ENCODE results near the gene METAP2. TPM values are rescaled to one million over a fixed set of nuclear protein-coding genes. Genes with fewer than 3 reads are reported as not detected.
A peak's percentile ranks its signal among the peaks of the same experiment; 100 is the strongest.
"Not testable (repeated sequence)": the region's sequence is repeated elsewhere in the genome, so short reads cannot be mapped to it uniquely, and the experiment has no call there.

The METAP2 gene
- total RNA-seq, 1 donor from 2014 or later, result 54.0 TPM

DNA sequence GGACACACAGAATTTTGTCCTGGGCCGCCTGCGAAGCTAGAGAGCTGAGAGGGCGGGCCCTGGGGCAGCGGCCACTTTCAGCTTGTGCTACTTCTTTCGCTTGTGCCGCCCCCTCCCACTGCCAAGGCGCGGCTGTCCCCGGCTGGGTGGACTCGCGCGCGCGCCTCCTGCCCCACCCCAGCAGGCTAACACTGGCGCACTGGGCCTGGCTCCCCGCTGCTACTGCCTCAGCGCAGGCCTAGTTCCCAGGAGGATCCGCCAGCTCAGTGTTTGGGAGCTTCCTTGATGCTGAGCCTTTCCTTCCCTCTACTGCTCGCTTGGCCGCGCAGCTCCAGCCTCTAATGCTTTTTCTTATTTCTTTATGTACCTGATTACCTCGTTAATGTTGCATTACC lies 27.4 kb upstream of the METAP2 start:
- H3K4me3 ChIP-seq, result no peak overlapping the region
- H3K9me3 ChIP-seq, result no peaks in the 10 kb centered on the region
- peaks cover 6% of the 10 kb centered on the region for H3K4me1 ChIP-seq
- intact Hi-C loops (cut with DNase I), result no loop called here
- no peaks in the 10 kb centered on the region for H3K36me3 ChIP-seq
- TF ChIP-seq, protein P1, sequence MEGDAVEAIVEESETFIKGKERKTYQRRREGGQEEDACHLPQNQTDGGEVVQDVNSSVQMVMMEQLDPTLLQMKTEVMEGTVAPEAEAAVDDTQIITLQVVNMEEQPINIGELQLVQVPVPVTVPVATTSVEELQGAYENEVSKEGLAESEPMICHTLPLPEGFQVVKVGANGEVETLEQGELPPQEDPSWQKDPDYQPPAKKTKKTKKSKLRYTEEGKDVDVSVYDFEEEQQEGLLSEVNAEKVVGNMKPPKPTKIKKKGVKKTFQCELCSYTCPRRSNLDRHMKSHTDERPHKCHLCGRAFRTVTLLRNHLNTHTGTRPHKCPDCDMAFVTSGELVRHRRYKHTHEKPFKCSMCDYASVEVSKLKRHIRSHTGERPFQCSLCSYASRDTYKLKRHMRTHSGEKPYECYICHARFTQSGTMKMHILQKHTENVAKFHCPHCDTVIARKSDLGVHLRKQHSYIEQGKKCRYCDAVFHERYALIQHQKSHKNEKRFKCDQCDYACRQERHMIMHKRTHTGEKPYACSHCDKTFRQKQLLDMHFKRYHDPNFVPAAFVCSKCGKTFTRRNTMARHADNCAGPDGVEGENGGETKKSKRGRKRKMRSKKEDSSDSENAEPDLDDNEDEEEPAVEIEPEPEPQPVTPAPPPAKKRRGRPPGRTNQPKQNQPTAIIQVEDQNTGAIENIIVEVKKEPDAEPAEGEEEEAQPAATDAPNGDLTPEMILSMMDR (IDR thresholded peaks at IDR 0.05), result no peak
- DNase-seq (peak; percentile 51), ATAC-seq (peak; percentile 75 to 80)
- H3K27ac ChIP-seq, result no peak overlapping the region
- peaks cover 9% of the 10 kb centered on the region for H3K27me3 ChIP-seq (ENCODE audit: low read depth)

DNA sequence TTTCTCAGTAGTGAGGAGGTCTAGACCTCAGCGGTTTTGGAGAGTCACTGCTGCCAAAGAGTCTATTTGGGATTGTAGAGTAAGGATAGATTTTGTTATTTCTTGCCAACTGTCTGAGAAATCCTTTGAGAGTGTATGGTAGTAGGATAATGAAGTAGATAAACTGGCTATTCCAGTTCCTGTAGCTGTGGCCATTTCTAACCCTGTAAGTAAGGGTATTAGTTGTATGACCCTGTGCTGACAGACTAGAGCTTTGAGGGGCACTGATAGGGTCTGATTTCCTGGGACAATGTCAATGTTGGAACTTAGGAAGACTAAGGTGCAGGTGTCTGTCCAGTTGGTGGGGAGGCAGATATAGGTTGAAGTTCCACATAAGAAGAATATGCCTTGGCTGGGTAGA lies 24.3 kb upstream of the METAP2 start:
- ATAC-seq; H3K36me3 ChIP-seq; H3K27ac ChIP-seq; H3K4me3 ChIP-seq; intact Hi-C loops (cut with DNase I); H3K27me3 ChIP-seq (ENCODE audit: low read depth); H3K4me1 ChIP-seq; H3K9me3 ChIP-seq; DNase-seq: not testable (repeated sequence)

DNA sequence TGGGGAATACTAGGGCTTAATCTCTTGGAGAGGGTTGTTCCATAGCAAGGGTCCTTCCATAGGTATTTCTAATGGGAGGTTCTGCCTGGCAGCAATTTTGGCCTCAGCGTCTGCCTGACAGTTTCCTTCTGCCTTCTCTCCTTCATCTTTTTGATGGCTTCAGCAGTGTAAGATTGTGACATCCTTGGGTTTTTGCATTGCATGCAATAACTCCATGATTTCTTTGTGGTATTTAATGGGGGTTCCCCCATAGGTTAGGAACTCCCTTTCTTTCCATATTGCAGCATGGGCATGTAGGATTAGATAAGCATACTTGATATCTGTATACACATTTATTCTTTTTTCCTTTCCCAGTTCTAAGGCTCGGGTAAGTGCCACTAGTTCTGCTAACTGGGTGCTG lies 21.5 kb upstream of the METAP2 start:
- DNase-seq; H3K27ac ChIP-seq; intact Hi-C loops (cut with DNase I); H3K27me3 ChIP-seq (ENCODE audit: low read depth); H3K4me3 ChIP-seq; ATAC-seq; H3K9me3 ChIP-seq; H3K36me3 ChIP-seq; H3K4me1 ChIP-seq: not testable (repeated sequence)

DNA sequence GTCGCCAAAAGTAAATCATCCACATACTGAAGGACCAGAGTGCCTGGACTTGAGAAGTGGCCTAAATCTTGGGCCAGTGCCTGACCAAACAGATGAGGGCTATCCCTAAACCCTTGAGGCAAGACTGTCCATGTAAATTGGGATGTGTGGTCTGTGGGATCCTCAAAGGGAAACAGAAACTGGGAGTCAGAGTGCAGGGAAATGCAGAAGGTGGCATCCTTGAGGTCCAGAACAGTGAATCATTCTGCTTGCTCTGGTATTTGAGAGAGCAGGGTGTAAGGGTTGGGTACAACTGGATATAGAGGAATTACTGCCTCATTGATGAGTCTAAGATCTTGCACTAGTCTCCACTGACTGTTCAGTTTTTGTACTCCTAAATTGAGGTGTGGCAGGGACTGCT lies 20.1 kb upstream of the METAP2 start:
- peaks cover 15% of the 10 kb centered on the region for H3K9me3 ChIP-seq
- H3K27ac ChIP-seq; H3K4me3 ChIP-seq; H3K4me1 ChIP-seq; intact Hi-C loops (cut with DNase I); H3K27me3 ChIP-seq (ENCODE audit: low read depth); H3K36me3 ChIP-seq; DNase-seq; ATAC-seq: not testable (repeated sequence)

DNA sequence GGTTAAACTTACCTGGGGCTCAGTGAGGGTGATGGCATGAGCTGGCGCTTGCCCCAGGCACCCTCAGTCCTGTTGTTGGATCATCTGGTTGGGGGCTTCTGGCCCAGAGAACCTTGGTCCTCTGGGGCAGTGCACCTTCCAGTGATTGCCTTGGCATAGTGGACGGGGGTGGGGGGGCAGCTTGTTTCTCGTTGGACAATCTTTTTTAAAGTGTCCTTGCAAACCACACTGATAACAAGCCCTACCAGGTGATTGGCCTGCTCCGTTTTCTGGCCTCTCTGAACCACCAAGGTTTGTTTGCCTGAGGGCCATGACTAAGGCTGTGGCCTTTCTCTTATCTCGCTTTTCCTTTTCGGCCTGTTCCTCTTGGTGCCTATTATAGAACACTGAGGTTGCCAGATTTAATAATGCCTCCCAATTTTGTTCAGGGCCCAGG lies 19.2 kb upstream of the METAP2 start:
- ATAC-seq; H3K27ac ChIP-seq; intact Hi-C loops (cut with DNase I); H3K36me3 ChIP-seq; DNase-seq; H3K4me1 ChIP-seq; H3K27me3 ChIP-seq (ENCODE audit: low read depth); H3K4me3 ChIP-seq: not testable (repeated sequence)
- peaks cover 15% of the 10 kb centered on the region for H3K9me3 ChIP-seq

DNA sequence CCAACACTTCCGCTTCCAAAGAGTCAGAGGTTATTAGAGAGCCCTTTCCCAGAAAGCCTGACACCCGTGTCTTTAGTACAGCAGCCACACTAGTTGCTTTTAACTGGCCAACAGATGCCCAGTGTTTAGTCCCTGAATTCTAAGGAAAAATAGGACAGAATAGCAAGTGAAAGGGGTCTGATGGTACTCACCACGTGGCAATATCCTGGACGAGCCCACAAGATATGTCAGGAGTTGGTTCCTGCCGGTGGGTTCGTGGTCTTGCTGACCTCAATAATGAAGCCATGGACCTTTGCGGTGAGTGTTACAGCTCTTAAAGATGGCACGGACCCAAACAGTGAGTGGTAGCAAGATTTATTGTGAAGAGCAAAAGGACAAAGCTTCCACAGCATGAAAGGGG lies 16.3 kb upstream of the METAP2 start:
- H3K27me3 ChIP-seq (ENCODE audit: low read depth); H3K27ac ChIP-seq; H3K4me3 ChIP-seq; H3K36me3 ChIP-seq; H3K4me1 ChIP-seq; intact Hi-C loops (cut with DNase I); DNase-seq; ATAC-seq: not testable (repeated sequence)
- peaks cover 15% of the 10 kb centered on the region for H3K9me3 ChIP-seq

DNA sequence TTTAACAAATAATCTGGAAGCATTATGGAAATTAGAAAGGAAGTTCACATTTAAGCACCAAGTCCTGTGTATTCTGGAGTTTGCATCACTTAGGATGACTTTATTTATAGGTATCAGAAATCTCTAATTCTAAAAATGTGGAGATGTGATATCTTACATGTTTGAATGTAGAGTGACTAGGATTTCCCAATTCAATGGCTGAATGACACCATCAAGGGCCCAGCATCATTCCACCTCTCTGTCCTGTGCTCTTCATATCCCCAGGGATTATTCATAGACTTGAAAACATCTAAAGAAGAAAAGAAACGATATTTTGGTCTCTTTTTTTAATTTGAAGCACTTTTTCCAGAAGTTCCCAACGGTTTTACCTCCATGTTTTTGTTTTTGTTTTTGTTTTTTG lies 15.2 kb upstream of the METAP2 start:
- Histone ChIP-seq H3K27me3 (ENCODE audit: low read depth) (no peaks in the 10 kb centered on the region), H3K27ac (no peak overlapping the region), H3K36me3 (no peaks in the 10 kb centered on the region), H3K4me3 (no peak overlapping the region), H3K9me3 (peaks cover 15% of the 10 kb centered on the region), H3K4me1 (no peaks in the 10 kb centered on the region)
- TF ChIP-seq, protein P1 (IDR thresholded peaks at IDR 0.05), result no peak
- DNase-seq (no peak), ATAC-seq (no peak)
- intact Hi-C loops (cut with DNase I), result no loop called here

DNA sequence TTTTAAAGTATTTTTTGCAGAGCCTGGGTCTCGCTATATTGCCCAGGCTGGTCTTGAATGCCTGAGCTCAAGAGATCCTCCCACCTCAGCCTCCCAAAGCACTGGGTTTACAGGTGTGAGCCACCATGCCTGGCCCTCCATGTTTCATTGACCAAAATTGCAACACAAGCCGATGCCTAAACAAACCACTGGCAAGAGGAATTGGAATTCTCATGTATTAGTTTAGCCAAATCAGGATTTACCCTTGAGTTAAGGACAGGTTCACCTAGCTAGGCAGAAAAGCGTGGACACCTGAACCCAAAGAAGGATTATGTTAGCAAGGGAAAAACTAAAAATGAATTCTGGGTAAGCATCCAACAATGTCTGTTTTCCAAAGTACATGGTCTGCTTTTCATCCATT lies 14.6 kb upstream of the METAP2 start:
- no peak for DNase-seq
- H3K27ac ChIP-seq, result no peak overlapping the region
- H3K27me3 ChIP-seq (ENCODE audit: low read depth), result no peaks in the 10 kb centered on the region
- TF ChIP-seq, protein P1 (IDR thresholded peaks at IDR 0.05), result no peak
- no peak for ATAC-seq
- no peak overlapping the region for H3K4me3 ChIP-seq
- no peaks in the 10 kb centered on the region for H3K36me3 ChIP-seq
- intact Hi-C loops (cut with DNase I), result no loop called here
- no peaks in the 10 kb centered on the region for H3K4me1 ChIP-seq
- peaks cover 15% of the 10 kb centered on the region for H3K9me3 ChIP-seq
